Panc1 (cell line): ENCODE measurements around the gene MLPH. TPM values are rescaled to one million over a fixed set of nuclear protein-coding genes. Genes with fewer than 3 reads are reported as not detected.

Source experiments
- ATAC-seq: fragments of 200-7000 bp; cut with Tn5 transposase; 2 replicates; pipeline ENCODE4 v1.9.1; 2020; ENCODE audit warnings: mild to moderate bottlenecking, moderate library complexity
- BruUV-seq: library from RNA; stranded (reverse); fragments of 400-500 nt; replicated peaks from 2 replicates; lab custom pipeline; 2021; lab: Mats Ljungman, UMichigan
- CTCF ChIA-PET: fragments of 300-600 bp; sonication (Branson Sonifier 250); formaldehyde crosslinking; loops from one replicate; lab custom pipeline; 2022; ENCODE audit warnings: antibody characterized with exemption; lab: Charles Lee
- POLR2A ChIA-PET: fragments of 300-600 bp; sonication (Branson Sonifier 250); formaldehyde crosslinking; loops from one replicate; lab custom pipeline; 2022; ENCODE audit warnings: antibody characterized with exemption; lab: Charles Lee
- DNase-seq: peaks from one replicate; pipeline ENCODE4 v3.0.0-alpha.2; 2010; ENCODE audit warnings: low read depth, low spot score
- H3K27ac ChIP-seq: 2 replicates; pipeline ENCODE4 v1.5.1; 2011; ENCODE audit warnings: mild to moderate bottlenecking, low read length, inconsistent platforms
- H3K27me3 ChIP-seq: fragments of 200-500 bp; sonication (Bioruptor generic); 2 replicates; pipeline ENCODE4 v1.6.0; 2014; ENCODE audit warnings: low read length, inconsistent platforms; ENCODE audit not compliant: control insufficient read depth, insufficient read depth
- H3K36me3 ChIP-seq: fragments of 200-500 bp; sonication (Bioruptor generic); 2 replicates; pipeline ENCODE4 v1.5.1; 2014; ENCODE audit warnings: inconsistent platforms, mild to moderate bottlenecking, low read length, moderate library complexity; ENCODE audit not compliant: control insufficient read depth, insufficient read depth
- H3K4me1 ChIP-seq: 2 replicates; pipeline ENCODE4 v1.5.1; 2011; ENCODE audit warnings: inconsistent platforms, mild to moderate bottlenecking, low read length, moderate library complexity; ENCODE audit not compliant: control insufficient read depth, insufficient read depth
- H3K4me3 ChIP-seq, 2 experiments: 2 replicates each; pipeline ENCODE4 v1.5.1; 2011 to 2012; ENCODE audit warnings: low read depth in 2 of 2, low read length in 2 of 2, mild to moderate bottlenecking in 2 of 2, inconsistent platforms in 1 of 2, moderate library complexity in 1 of 2
- H3K9me3 ChIP-seq: fragments of 200-500 bp; sonication (Bioruptor generic); 2 replicates; pipeline ENCODE4 v1.5.1; 2014; ENCODE audit warnings: low read depth, mild to moderate bottlenecking, inconsistent platforms, low read length, moderate library complexity; ENCODE audit not compliant: control insufficient read depth, insufficient read depth
- CTCF ChIP-seq: fragments of 450-650 bp; IDR thresholded peaks from 2 replicates; pipeline ENCODE4 v1.5.1; 2017; ENCODE audit warnings: mild to moderate bottlenecking
- POLR2AphosphoS5 ChIP-seq: IDR thresholded peaks from 2 replicates; pipeline ENCODE4 v1.6.1; 2012; ENCODE audit warnings: mild to moderate bottlenecking, low read depth, low read length, moderate library complexity
- REST ChIP-seq, 2 experiments: IDR thresholded peaks; 2 replicates each; pipeline ENCODE4 v1.6.1; 2011 to 2012; ENCODE audit warnings: low read depth in 2 of 2, control low read depth in 1 of 2, low read length in 1 of 2, mild to moderate bottlenecking in 1 of 2, moderate library complexity in 1 of 2; ENCODE audit not compliant: insufficient read depth in 1 of 2
- SIN3A ChIP-seq: IDR thresholded peaks from 2 replicates; pipeline ENCODE4 v1.6.1; 2012; ENCODE audit warnings: low read depth, mild to moderate bottlenecking, low read length, moderate library complexity, borderline replicate concordance; ENCODE audit not compliant: insufficient read depth
- TCF7L2 ChIP-seq: IDR thresholded peaks from 2 replicates; pipeline ENCODE4 v1.6.1; 2011; ENCODE audit warnings: mild to moderate bottlenecking, low read depth, low read length, inconsistent platforms
- in situ Hi-C: cut with HindIII; loops from 2 replicates; pipeline ENCODE4 v1.10.0; 2016; ENCODE audit warnings: low sequenced_read_pairs, low pct_unique_long_range_greater_than_20kb
- intact Hi-C: fragments of 100-400 bp; cut with micrococcal nuclease; formaldehyde crosslinking; loops from one replicate; pipeline ENCODE4 v1.10.0; 2022; ENCODE audit not compliant: unreplicated experiment
- total RNA-seq: library from RNA; stranded (reverse); gene quantifications from one replicate; pipeline ENCODE4 v1.2.1, GENCODE V29; 2021; ENCODE audit not compliant: unreplicated experiment

MLPH gene
- total RNA-seq, 1 experiment from 2014 or later = 60.2 TPM

GRCh38 chr2:237482485-237482884 is 4.6 kb upstream of the MLPH start:
- Histone ChIP-seq H3K9me3 (no peaks in the 10 kb centered on the region), H3K27me3 (no peaks in the 10 kb centered on the region), H3K4me3 (no peak overlapping the region), H3K27ac (peak overlapping the region; percentile 32; the same call in 1 of the 2 replicates), H3K36me3 (no peaks in the 10 kb centered on the region; the same call in 1 of the 2 replicates), H3K4me1 (peaks cover 9% of the 10 kb centered on the region)
- POLR2A ChIA-PET = no interaction called here
- TF ChIP-seq TCF7L2 (no peak), REST (IDR thresholded peaks at IDR 0.05; ENCODE audit: insufficient read depth in 1 of 2, low read depth in 2 of 2, low read length in 1 of 2) (no peak), SIN3A (no peak), POLR2AphosphoS5 (no peak), CTCF (no peak)
- CTCF ChIA-PET = no interaction called here
- intact Hi-C loops = no loop called here
- BruUV-seq = no TSS peak
- ATAC-seq (no peak), DNase-seq (no peak)
- in situ Hi-C loops = no loop called here

GRCh38 chr2:237483018-237483731 is 3.9 kb upstream of the MLPH start:
- H3K36me3 ChIP-seq = no peaks in the 10 kb centered on the region; the same call in 1 of the 2 replicates
- H3K27me3 ChIP-seq = no peaks in the 10 kb centered on the region
- ChIA-PET POLR2A (no interaction called here), CTCF (no interaction called here)
- TF ChIP-seq TCF7L2 (no peak), CTCF (no peak), SIN3A (no peak), POLR2AphosphoS5 (no peak), REST (IDR thresholded peaks at IDR 0.05; ENCODE audit: insufficient read depth in 1 of 2, low read depth in 2 of 2, low read length in 1 of 2) (no peak)
- intact Hi-C loops (no loop called here), in situ Hi-C loops (no loop called here)
- H3K9me3 ChIP-seq = no peaks in the 10 kb centered on the region
- DNase-seq (peak; percentile 68), ATAC-seq (peak; percentile 54)
- H3K4me1 ChIP-seq = peaks cover 13% of the 10 kb centered on the region
- H3K4me3 ChIP-seq = no peak overlapping the region
- peak overlapping the region; percentile 55; the same call in 1 of the 2 replicates for H3K27ac ChIP-seq
- BruUV-seq = no TSS peak
